Sigmoid colon (tissue), 4 donors: ENCODE data around the gene DENND5A.

Experiments
- EP300 ChIP-seq, 4 donors: sonication (generic); formaldehyde crosslinking; IDR thresholded peaks; one replicate each; pipeline ENCODE4 v1.6.1; 2017; ENCODE audit warnings: antibody characterized with exemption in 4 of 4
- POLR2A ChIP-seq, 2 donors: fragments of 450-650 bp; IDR thresholded peaks; one replicate each; pipeline ENCODE4 v1.6.1; 2016; ENCODE audit warnings: antibody characterized with exemption in 2 of 2, mild to moderate bottlenecking in 2 of 2, moderate library complexity in 2 of 2

DNA sequence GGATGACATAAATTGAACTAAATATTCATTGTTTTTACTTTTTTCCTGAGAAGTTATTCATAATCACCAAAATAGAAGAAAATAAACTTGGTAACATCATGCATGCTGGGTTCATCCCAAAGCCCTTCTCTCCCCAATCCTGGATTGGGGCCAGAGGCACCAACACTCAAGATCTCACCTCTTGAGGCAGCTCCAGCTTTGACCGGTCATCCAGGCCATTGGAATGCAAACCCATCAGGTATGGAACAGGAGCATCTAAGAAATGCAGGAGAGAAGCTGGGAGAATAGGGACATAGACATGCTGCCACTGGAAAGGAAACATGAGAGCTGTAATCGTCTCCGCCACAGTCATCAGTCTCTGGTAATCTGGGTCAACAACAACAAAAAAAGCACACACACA lies 71.8 kb downstream of the DENND5A start:
- TF ChIP-seq EP300 (IDR thresholded peaks at IDR 0.05) (no peak), POLR2A (IDR thresholded peaks at IDR 0.05) (no peak)
